CD4-positive, alpha-beta T cell treated with Interleukin-15 for 4 hours (primary cell): Measurements from ENCODE around the gene NCAPD2.
"Not testable (repeated sequence)": the region's sequence is repeated elsewhere in the genome, so short reads cannot be mapped to it uniquely, and the experiment has no call there.

ENCODE experiments used
- DNase-seq: peaks from one replicate; pipeline ENCODE4 v3.0.0-alpha.2; 2020; ENCODE audit warnings: low spot score

The NCAPD2 gene

DNA sequence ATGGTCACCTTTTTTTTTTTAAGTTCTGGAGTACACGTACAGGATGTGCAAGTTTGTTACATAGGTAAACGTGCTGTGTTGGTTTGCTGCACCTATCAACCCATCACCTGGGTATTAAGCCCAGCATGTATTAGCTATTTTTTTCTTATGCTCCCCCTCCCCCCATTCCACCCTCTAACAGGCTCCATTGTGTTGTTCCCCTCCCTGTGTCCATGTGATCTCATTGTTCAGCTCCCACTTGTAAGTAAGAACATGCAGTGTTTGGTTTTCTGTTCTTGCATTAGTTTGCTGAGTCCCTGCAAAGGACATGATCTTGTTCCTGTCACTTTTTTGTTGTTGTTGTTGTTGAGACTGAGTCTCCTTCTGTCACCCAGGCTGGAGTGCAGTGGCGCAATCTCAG lies 3.4 kb downstream of the NCAPD2 start:
- not testable (repeated sequence) for DNase-seq

DNA sequence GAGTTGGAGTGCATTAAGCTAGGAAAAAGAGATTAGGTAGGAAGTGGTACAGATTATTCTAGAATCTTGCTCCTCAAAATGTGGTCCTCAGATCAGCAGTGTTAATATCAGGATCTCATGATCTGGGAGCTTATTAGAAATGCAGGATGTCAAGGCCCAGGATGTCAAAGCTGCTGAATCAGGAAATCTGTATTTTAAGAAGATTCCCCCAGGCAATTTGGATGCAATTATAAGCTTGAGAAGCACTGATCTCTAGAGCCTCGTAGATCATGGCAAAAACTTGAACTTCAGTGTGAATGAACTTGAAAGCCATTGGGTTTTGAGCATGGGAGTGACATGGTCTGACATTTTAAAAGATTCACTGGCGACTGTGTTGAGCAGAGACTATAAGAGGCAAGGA lies 6.6 kb downstream of the NCAPD2 start:
- DNase-seq, result no peak

DNA sequence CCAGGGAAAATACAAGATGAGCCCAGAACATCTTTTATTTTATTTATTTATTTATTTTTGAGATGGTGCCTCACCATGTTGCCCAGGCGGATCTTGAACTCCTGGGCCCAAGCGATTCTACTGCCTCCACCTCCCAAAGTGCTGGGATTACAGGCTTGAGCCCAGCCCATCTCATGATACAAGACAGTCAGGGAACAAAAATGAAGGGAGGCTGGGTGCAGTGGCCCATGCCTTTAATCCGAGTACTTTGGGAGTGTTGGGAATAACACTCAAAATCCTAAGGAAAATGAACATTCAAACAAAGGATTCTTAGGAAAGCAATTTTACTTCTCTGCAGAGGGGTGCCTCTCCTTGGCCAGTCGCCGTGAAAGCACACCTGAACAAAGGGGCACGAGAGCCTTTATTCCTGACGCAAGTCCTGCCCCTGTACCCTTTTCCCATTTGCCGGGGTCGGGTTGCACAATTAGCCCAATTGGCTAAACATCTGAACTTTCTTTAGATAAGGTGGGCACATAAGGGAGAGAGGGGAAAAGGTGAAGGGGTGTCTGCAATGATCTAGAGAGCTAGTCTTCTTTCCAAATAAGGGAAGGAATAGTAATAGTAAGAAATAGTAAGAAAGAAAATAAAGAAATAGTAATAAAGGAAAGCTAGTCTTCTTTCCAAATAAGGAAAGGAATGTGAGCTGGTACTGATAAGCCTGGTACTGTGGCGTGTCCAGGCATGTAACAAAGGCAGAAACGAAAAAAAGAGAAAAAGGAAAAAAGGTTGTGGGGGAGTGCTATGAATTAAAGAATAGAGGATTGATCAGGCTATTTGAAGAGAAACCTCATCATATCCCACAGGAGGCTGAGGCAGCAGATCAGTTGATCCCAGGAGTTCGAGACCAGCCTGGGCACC lies 13.4 kb downstream of the NCAPD2 start:
- no peak for DNase-seq

DNA sequence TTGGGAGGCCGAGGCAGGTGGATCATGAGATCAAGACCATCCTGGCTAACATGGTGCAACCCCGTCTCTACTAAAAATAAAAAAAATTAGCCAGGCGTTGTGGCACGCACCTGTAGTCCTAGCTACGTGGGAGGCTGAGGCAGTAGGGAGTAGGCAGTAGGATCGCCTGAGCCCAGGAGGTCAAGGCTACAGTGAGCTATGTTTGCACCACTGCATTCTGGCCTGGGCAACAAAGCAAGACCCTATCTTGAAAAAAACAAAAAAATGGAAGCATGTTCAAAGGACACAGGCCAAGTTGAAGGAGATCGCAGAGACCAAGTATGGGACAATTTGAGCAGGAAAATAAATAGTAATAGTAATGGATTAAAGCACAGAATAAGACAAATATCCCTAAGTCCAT lies 14.2 kb downstream of the NCAPD2 start:
- no peak for DNase-seq

DNA sequence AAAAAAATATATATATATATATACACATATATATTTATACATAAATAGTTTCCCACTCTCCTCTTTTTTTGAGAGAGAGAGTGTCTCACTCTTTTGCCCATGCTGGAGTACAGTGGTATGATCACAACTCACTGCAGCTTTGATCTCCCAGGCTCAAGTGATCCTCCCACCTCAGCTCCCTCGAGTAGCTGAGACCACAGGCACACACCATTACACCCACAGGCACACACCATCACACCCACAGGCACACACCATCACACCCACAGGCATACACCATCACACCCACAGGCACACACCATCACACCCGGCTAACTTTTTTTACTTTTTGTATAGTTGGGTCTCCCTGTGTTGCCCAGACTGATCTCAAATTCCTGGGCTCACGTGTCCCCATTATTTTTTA lies 26.3 kb downstream of the NCAPD2 start:
- DNase-seq, result no peak

DNA sequence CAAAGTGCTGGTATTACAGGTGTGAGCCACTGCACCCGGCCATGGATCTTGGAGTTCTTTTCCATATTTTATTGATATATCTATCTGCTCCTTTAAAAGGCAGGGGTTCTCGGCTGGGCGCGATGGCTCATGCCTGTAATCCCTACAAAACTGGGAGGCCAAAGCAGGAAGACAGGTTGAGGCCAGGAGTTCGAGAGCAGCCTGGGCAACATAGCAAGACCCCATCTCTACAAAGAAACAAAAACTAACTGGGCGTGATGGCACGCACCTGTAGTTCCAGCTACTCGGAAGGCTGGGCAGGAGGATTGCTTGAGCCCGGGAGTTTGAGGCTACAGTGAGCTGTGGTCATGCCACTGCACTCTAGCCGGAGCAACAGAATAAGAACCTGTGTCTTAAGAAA lies 28.3 kb downstream of the NCAPD2 start:
- DNase-seq, result no peak

DNA sequence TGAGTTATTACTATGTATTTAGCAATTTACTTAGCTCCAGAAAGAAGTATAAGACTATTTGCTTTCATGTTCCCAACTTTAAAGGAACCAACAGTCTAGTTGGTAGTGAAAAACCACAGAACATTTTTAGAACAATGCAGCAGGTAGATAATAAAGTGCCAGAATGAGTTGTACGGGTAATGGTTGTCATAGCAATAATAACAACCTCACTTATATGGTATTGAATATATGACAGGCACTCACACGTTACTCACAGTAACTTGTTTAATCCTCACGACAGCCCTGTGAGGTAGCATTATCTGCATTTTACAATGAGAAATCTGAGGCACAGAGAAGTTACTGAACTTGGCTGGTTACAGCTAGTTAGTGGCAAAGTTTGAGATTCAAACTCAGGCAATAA lies 29.8 kb downstream of the NCAPD2 start:
- DNase-seq, result no peak

DNA sequence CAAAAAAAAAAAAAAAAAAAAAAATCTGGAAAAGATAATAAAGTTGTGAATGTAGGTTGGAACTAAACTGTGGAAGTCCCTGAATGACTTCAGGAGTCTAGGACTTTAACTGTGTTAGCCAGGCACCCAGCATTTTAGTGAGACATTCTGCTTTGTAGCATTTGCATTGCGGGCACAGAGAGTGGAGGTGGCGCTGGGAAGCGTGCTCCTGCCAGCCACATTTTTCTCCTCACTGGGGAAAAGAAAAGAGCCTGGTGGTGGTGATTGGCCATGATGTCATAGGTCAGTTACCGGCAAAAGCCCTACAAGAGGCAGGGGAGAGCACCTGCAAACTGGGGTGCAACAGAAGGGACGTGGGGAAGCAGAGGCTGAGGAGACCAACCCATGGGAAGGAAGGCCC lies 30.7 kb downstream of the NCAPD2 start:
- DNase-seq, result no peak

DNA sequence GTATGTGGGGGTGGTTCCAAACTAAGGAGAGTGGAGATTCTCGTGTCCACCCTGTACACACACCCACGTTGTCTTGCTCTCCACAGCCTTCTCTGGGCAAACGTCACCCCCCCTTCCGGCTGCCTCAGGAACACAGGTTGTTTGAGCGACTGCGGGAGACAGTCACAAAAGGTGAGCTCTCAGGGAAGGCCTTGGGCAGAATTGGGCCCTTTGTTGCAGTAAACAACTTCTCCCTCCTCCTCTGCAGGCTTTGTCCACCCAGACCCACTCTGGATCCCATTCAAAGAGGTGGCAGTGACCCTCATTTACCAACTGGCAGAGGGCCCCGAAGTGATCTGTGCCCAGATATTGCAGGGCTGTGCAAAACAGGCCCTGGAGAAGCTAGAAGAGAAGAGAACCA lies 32.3 kb downstream of the NCAPD2 start:
- no peak for DNase-seq

DNA sequence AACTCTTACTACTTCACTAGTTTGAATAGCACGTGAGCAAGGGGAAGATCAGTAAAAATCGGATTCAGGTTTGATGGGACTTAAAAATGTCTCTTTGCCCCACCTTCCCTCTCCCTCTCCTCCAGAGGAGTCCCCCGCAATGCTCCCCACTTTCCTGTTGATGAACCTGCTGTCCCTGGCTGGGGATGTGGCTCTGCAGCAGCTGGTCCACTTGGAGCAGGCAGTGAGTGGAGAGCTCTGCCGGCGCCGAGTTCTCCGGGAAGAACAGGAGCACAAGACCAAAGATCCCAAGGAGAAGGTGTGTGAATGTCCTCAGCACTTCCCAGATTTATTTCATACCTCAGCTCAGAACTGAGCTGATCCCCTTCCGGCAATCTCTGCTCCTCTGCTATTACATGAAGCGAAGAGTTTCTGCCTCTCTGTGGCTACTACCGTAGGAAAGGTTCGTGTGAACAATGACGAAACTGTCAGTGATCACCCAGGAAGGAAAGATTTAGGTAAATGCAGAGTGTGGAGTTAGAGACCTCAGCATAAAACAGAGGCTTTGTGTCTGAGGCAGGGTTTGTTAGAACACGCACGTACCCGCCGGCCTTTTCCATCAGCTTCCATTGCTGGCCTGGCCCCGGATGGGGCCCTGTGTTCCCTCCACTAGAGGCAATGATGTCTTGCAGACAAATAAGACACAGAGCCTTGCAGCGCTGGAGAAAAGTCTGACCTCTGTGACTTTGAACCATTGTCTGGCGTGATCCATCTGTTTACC lies 33.0 kb downstream of the NCAPD2 start:
- no peak for DNase-seq

DNA sequence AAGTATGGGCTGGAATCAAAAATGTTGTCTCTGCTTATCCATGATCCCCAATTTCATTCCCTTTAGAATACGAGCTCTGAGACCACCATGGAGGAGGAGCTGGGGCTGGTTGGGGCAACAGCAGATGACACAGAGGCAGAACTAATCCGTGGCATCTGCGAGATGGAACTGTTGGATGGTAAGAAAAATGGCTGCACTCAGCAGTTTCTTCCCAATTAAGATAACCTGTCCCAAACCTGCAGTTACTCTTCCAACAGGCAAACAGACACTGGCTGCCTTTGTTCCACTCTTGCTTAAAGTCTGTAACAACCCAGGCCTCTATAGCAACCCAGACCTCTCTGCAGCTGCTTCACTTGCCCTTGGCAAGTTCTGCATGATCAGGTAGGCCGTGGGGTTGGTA lies 33.8 kb downstream of the NCAPD2 start:
- no peak for DNase-seq

DNA sequence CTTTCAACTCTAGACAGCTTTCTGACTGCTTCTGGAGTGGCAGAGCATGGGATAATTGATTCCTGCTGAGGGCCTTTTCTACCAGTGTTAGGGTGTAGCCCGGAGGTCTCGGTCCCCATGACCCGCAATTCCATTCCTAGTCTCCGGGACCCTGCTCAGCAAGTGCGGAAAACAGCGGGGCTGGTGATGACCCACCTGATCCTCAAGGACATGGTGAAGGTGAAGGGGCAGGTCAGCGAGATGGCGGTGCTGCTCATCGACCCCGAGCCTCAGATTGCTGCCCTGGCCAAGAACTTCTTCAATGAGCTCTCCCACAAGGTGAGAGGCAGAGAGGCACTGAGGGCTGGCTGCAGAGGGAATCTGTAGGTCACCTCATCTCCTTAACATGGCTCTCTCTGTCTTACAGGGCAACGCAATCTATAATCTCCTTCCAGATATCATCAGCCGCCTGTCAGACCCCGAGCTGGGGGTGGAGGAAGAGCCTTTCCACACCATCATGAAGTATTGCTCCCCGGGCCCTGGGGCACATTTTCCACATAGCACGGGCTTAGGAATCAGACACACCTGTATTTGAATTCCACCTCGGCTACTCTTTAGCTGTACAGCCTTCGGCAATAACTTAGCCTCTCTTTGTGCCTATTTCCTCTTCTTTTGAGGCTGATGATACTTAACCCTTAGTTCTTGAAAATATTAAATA lies 34.8 kb downstream of the NCAPD2 start:
- no peak for DNase-seq

DNA sequence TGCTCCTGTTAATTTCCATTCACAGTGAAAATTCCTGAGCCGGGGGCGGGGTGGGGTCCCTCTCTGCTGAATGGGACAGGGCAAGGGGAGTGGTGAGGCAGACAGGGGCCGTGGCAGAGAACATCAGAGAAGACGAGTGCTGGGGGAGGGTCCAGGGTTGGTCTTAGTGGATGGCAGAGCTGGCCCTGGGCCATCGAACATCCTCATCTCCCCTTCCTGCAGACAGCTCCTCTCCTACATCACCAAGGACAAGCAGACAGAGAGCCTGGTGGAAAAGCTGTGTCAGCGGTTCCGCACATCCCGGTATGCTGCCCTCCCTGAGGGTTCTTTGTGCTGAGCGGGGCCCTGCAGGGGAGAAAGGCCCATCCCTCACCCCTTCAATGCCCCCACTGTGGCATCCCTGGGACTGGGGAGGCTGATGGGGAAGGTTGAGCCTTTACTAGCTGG lies 35.4 kb downstream of the NCAPD2 start:
- DNase-seq, result no peak

DNA sequence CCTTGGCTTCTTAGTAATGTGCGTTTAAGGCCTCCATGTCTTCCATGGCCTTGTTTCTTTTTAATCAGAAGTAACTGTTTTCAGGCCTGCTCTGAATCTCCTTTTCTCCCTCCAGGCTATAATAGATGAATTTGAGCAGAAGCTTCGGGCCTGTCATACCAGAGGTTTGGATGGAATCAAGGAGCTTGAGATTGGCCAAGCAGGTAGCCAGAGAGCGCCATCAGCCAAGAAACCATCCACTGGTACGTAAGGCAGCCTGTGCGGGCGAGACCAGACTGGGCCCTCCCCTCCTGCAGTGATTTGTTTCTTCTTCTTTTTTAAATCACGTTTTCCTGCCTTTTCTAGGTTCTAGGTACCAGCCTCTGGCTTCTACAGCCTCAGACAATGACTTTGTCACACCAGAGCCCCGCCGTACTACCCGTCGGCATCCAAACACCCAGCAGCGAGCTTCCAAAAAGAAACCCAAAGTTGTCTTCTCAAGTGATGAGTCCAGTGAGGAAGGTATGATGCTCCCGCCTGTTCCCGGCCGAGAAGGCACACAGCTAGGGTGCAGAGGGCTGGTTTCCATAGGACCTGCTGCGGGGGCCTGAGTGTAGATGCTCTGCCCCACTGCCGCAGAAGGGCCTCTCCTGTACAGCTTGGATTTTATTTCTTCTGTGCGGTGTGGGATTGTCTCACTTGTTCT lies 36.8 kb downstream of the NCAPD2 start:
- no peak for DNase-seq

DNA sequence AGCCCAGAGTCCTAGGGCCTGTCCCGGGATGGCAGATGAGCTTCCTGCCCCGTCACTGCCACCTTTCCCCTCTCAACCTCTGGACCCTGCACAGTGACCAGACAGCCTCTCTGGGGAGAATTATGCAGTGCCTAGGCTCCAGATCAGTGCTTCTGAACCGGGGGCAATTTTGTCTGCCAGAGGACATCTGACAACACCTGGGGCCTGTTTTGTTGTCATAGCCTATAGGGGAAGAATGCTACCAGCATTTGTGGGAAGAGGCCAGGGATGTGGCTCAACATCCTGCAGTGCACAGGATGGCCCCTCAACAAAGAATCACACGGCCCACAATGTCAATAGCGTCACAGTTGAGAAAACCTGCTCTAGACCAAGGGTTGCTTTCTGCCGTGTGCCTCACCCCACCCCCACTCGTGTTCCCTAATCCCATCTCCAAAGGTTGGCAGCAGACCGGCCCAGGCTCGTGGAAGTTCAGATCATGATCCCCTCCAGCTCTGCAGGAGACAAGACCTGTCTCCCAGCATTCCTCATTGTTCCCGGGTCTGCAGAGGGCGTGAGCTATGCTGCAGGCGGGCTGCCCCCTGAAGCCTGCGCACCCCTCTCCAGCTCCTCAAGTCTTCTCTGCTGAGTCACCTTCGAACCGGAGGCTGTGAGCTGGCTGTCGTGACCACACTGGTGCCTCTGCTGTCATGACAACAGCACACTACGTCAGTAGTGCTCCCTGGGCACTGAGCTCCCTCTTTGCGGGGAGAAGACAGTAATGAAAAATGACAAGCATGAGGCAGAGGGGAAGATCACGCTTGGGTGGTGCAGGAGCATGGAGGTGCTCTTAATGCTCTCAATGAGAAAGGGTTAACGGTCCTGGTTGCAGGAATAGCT lies 38.4 kb downstream of the NCAPD2 start:
- peak; percentile 89 for DNase-seq

DNA sequence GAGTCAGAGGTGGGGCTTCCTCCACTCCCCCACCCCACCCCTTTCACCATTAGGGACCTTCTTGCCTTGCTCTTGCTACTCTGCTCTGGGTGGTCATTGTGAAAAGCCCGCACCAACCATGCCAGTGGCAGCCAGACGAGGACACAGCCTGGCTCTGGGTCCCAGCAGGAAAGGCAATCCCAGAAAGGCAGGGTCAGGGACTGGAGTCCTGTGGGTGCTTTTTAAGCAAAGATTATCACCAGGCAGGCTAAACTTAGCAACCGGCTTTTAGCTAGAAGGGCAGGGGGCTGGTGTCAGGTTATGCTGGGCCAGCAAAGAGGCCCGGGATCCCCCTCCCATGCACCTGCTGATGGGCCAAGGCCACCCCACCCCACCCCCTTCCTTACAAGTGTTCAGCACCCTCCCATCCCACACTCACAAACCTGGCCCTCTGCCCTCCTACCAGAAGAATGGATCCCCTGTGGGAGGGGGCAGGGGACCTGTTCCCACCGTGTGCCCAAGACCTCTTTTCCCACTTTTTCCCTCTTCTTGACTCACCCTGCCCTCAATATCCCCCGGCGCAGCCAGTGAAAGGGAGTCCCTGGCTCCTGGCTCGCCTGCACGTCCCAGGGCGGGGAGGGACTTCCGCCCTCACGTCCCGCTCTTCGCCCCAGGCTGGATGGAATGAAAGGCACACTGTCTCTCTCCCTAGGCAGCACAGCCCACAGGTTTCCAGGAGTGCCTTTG lies 39.2 kb downstream of the NCAPD2 start:
- DNase-seq, result no peak

DNA sequence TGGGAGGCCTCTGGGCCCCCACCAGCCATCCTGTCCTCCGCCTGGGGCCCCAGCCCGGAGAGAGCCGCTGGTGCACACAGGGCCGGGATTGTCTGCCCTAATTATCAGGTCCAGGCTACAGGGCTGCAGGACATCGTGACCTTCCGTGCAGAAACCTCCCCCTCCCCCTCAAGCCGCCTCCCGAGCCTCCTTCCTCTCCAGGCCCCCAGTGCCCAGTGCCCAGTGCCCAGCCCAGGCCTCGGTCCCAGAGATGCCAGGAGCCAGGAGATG lies 39.7 kb downstream of the NCAPD2 start:
- DNase-seq, result no peak

DNA sequence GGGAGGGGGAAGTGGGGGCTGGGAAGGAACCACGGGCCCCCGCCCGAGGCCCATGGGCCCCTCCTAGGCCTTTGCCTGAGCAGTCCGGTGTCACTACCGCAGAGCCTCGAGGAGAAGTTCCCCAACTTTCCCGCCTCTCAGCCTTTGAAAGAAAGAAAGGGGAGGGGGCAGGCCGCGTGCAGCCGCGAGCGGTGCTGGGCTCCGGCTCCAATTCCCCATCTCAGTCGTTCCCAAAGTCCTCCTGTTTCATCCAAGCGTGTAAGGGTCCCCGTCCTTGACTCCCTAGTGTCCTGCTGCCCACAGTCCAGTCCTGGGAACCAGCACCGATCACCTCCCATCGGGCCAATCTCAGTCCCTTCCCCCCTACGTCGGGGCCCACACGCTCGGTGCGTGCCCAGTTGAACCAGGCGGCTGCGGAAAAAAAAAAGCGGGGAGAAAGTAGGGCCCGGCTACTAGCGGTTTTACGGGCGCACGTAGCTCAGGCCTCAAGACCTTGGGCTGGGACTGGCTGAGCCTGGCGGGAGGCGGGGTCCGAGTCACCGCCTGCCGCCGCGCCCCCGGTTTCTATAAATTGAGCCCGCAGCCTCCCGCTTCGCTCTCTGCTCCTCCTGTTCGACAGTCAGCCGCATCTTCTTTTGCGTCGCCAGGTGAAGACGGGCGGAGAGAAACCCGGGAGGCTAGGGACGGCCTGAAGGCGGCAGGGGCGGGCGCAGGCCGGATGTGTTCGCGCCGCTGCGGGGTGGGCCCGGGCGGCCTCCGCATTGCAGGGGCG lies 40.2 kb downstream of the NCAPD2 start, which contains the start of gene GAPDH:
TSS of gene GAPDH (plus strand) at position 595 of the 772 bp plus-strand sequence. CDS start 316 bp downstream, outside the sequence.
- DNase-seq, result peak; percentile 89

DNA sequence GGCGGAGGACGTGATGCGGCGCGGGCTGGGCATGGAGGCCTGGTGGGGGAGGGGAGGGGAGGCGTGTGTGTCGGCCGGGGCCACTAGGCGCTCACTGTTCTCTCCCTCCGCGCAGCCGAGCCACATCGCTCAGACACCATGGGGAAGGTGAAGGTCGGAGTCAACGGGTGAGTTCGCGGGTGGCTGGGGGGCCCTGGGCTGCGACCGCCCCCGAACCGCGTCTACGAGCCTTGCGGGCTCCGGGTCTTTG lies 40.7 kb downstream of the NCAPD2 start:
- no peak for DNase-seq
